ENCODE data around the gene FBN1.

The FBN1 gene

DNA sequence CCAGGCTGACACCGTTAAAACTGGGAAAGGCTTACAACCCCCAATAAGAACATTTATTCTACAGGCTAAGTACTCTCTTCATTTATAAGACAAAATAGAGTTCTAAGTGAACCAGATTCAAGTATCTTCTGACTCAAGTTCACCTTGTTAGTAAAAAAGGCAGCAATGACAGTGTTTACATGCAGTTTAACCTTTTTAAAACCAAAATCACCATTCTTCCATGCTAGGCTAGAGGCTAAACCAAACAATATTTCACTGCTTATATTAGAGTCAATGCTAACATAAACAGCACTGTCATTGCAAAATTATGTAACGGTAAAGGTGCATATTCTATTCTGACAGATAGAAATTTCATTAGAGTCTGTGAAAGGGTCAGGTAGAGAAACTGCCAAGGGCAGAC is 118.0 kb downstream of the FBN1 start:
- H3K79me2 ChIP-seq (ENCODE audit: low read length) = no peaks in the 10 kb centered on the region

GRCh38 chr15:48522911-48523310 is 122.6 kb downstream of the FBN1 start:
- no peaks in the 10 kb centered on the region for H3F3A ChIP-seq (ENCODE audit: insufficient read depth, low read length)
- H3K4me2 ChIP-seq (ENCODE audit: low read depth, low read length) = no peak overlapping the region
- no peak overlapping the region for H3K27ac ChIP-seq (ENCODE audit: low read length)
- H3K4me1 ChIP-seq (ENCODE audit: low read length) = no peaks in the 10 kb centered on the region
- no peak overlapping the region for H2AFZ ChIP-seq (ENCODE audit: low read length)
- no peak overlapping the region for H3K4me3 ChIP-seq (ENCODE audit: low read length)
- TF ChIP-seq EZH2 (optimal IDR thresholded peaks at IDR 0.05; ENCODE audit: low read depth, low read length) (no peak), EZH2phosphoT487 (IDR thresholded peaks at IDR 0.05; ENCODE audit: low read length) (no peak)
- TF ChIP-seq, protein P1, sequence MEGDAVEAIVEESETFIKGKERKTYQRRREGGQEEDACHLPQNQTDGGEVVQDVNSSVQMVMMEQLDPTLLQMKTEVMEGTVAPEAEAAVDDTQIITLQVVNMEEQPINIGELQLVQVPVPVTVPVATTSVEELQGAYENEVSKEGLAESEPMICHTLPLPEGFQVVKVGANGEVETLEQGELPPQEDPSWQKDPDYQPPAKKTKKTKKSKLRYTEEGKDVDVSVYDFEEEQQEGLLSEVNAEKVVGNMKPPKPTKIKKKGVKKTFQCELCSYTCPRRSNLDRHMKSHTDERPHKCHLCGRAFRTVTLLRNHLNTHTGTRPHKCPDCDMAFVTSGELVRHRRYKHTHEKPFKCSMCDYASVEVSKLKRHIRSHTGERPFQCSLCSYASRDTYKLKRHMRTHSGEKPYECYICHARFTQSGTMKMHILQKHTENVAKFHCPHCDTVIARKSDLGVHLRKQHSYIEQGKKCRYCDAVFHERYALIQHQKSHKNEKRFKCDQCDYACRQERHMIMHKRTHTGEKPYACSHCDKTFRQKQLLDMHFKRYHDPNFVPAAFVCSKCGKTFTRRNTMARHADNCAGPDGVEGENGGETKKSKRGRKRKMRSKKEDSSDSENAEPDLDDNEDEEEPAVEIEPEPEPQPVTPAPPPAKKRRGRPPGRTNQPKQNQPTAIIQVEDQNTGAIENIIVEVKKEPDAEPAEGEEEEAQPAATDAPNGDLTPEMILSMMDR (IDR thresholded peaks at IDR 0.05; ENCODE audit: low read length) = no peak
- no peaks in the 10 kb centered on the region for H3K9me3 ChIP-seq (replicated peaks; ENCODE audit: insufficient read depth, low read length)
- H4K20me1 ChIP-seq (ENCODE audit: insufficient read depth, low read length) = no peaks in the 10 kb centered on the region
- no peak overlapping the region for H3K9ac ChIP-seq (ENCODE audit: low read length)
- H3K36me3 ChIP-seq (replicated peaks; ENCODE audit: insufficient read depth, low read length) = no peaks in the 10 kb centered on the region
- DNase-seq = no peak
- H3K27me3 ChIP-seq (replicated peaks; ENCODE audit: insufficient read depth, low read length) = no peaks in the 10 kb centered on the region
- no peaks in the 10 kb centered on the region for H3K79me2 ChIP-seq (ENCODE audit: low read length)
- no peaks in the 10 kb centered on the region for H3K9me2 ChIP-seq (replicated peaks; ENCODE audit: insufficient read depth, low read length)

More for the DNA sequence above, 118.0 kb downstream of the FBN1 start:
- no peak for DNase-seq
- TF ChIP-seq EZH2phosphoT487 (IDR thresholded peaks at IDR 0.05; ENCODE audit: low read length) (no peak), EZH2 (optimal IDR thresholded peaks at IDR 0.05; ENCODE audit: low read depth, low read length) (no peak)
- TF ChIP-seq, protein P1 (IDR thresholded peaks at IDR 0.05; ENCODE audit: low read length) = no peak
- Histone ChIP-seq H3K9ac (ENCODE audit: low read length) (no peak overlapping the region), H3F3A (ENCODE audit: insufficient read depth, low read length) (no peaks in the 10 kb centered on the region), H3K27ac (ENCODE audit: low read length) (no peak overlapping the region), H3K27me3 (replicated peaks; ENCODE audit: insufficient read depth, low read length) (no peaks in the 10 kb centered on the region), H3K4me1 (ENCODE audit: low read length) (no peaks in the 10 kb centered on the region), H3K9me2 (replicated peaks; ENCODE audit: insufficient read depth, low read length) (no peaks in the 10 kb centered on the region), H4K20me1 (ENCODE audit: insufficient read depth, low read length) (no peaks in the 10 kb centered on the region), H3K4me3 (ENCODE audit: low read length) (no peak overlapping the region), H3K4me2 (ENCODE audit: low read depth, low read length) (no peak overlapping the region), H2AFZ (ENCODE audit: low read length) (no peak overlapping the region), H3K9me3 (replicated peaks; ENCODE audit: insufficient read depth, low read length) (no peaks in the 10 kb centered on the region), H3K36me3 (replicated peaks; ENCODE audit: insufficient read depth, low read length) (no peaks in the 10 kb centered on the region)

DNA sequence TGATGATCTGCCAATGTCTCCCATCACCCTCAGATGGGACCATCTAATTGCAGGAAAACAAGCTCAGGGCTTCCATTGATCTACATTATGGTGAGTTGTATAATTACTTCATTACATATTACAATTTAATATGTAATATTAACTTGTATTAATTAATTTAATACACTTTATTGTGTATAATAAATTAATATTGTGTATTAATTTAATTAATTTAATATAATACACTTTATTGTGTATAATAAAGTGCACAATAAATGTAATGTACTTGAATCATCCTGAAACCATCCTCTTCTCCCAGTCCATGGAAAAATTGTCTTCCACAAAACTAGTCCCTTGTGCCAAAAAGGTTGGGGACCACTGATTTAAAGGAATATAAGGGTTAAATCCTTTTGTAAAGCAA is 123.4 kb downstream of the FBN1 start:
- TF ChIP-seq EZH2 (optimal IDR thresholded peaks at IDR 0.05; ENCODE audit: low read depth, low read length) = no peak
- TF ChIP-seq, protein P1 (IDR thresholded peaks at IDR 0.05; ENCODE audit: low read length) = no peak
- TF ChIP-seq EZH2phosphoT487 (IDR thresholded peaks at IDR 0.05; ENCODE audit: low read length) = no peak
- H3K27ac ChIP-seq (ENCODE audit: low read length) = no peak overlapping the region
- H3K9me2 ChIP-seq (replicated peaks; ENCODE audit: insufficient read depth, low read length) = no peaks in the 10 kb centered on the region
- no peaks in the 10 kb centered on the region for H3K27me3 ChIP-seq (replicated peaks; ENCODE audit: insufficient read depth, low read length)
- no peak overlapping the region for H3K4me2 ChIP-seq (ENCODE audit: low read depth, low read length)
- H3K4me1 ChIP-seq (ENCODE audit: low read length) = no peaks in the 10 kb centered on the region
- no peaks in the 10 kb centered on the region for H3K79me2 ChIP-seq (ENCODE audit: low read length)
- H3K9ac ChIP-seq (ENCODE audit: low read length) = no peak overlapping the region
- no peak for DNase-seq
- no peaks in the 10 kb centered on the region for H4K20me1 ChIP-seq (ENCODE audit: insufficient read depth, low read length)
- H3F3A ChIP-seq (ENCODE audit: insufficient read depth, low read length) = no peaks in the 10 kb centered on the region
- H3K36me3 ChIP-seq (replicated peaks; ENCODE audit: insufficient read depth, low read length) = no peaks in the 10 kb centered on the region
- no peak overlapping the region for H3K4me3 ChIP-seq (ENCODE audit: low read length)
- H2AFZ ChIP-seq (ENCODE audit: low read length) = no peak overlapping the region
- H3K9me3 ChIP-seq (replicated peaks; ENCODE audit: insufficient read depth, low read length) = no peaks in the 10 kb centered on the region

Data from MM.1S (cell line).